HEK293 (cell line): ENCODE data around the gene RPRML.

Experiments used
- TF ChIP-seq, protein P1 (sequence below): fragments of 450-650 bp; formaldehyde crosslinking; conservative IDR thresholded peaks from 2 replicates; pipeline ENCODE4 v1.5.1; 2016; ENCODE audit warnings: low read depth, missing biosample characterization, missing genetic modification characterization
- TF ChIP-seq, protein P2 (sequence below): fragments of 450-650 bp; formaldehyde crosslinking; IDR thresholded peaks from 2 replicates; pipeline ENCODE4 v1.5.1; 2016; ENCODE audit warnings: missing biosample characterization, missing genetic modification characterization

DNA sequence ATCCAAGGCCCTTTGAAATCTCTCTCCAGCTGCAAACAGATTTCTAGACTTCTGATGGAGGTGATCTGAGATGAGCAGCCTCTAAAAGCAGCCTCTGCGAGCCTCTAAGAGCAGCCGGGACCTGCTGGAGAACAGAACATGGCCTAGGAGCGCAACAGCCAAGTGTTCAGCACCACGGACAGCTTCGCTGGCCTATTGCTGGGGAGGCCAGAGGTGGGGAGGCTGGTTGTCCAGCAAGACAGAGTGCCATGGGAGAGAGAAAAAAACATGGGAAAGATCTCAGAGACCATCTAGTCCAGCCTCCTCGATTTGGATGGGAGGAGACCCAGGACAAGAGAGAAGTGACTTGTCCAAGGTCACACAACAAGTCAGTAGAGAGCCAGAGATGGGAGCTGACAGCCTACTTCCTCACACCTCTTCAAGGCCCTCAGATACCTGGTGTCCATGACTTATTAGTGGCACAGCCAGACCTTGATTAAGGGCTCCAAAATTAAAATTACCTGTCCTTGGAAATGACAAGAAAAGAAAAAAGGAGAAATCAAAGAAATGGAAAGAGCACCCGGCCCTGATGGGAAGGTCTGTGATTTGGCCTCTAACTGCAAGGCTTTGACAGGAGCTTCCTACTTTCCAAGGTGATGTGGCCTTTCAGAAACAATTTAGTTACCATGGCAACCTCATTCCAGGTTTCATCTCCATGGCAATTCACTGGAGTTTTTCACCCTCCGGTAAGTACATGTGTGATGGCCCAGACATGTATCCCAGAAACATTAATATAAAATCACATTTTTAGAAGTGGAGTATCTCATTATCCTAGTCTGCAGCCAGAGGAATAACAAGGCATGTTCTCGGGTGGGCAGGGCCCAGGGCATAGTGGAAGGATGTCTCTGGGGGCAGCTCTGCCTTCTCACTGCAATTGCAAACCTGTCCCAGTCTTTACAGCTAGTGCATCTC is 14.5 kb downstream of the RPRML start:
- TF ChIP-seq, protein P1, sequence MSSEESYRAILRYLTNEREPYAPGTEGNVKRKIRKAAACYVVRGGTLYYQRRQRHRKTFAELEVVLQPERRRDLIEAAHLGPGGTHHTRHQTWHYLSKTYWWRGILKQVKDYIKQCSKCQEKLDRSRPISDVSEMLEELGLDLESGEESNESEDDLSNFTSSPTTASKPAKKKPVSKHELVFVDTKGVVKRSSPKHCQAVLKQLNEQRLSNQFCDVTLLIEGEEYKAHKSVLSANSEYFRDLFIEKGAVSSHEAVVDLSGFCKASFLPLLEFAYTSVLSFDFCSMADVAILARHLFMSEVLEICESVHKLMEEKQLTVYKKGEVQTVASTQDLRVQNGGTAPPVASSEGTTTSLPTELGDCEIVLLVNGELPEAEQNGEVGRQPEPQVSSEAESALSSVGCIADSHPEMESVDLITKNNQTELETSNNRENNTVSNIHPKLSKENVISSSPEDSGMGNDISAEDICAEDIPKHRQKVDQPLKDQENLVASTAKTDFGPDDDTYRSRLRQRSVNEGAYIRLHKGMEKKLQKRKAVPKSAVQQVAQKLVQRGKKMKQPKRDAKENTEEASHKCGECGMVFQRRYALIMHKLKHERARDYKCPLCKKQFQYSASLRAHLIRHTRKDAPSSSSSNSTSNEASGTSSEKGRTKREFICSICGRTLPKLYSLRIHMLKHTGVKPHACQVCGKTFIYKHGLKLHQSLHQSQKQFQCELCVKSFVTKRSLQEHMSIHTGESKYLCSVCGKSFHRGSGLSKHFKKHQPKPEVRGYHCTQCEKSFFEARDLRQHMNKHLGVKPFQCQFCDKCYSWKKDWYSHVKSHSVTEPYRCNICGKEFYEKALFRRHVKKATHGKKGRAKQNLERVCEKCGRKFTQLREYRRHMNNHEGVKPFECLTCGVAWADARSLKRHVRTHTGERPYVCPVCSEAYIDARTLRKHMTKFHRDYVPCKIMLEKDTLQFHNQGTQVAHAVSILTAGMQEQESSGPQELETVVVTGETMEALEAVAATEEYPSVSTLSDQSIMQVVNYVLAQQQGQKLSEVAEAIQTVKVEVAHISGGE (tag by site-specific recombination) = no peak
- TF ChIP-seq, protein P2, sequence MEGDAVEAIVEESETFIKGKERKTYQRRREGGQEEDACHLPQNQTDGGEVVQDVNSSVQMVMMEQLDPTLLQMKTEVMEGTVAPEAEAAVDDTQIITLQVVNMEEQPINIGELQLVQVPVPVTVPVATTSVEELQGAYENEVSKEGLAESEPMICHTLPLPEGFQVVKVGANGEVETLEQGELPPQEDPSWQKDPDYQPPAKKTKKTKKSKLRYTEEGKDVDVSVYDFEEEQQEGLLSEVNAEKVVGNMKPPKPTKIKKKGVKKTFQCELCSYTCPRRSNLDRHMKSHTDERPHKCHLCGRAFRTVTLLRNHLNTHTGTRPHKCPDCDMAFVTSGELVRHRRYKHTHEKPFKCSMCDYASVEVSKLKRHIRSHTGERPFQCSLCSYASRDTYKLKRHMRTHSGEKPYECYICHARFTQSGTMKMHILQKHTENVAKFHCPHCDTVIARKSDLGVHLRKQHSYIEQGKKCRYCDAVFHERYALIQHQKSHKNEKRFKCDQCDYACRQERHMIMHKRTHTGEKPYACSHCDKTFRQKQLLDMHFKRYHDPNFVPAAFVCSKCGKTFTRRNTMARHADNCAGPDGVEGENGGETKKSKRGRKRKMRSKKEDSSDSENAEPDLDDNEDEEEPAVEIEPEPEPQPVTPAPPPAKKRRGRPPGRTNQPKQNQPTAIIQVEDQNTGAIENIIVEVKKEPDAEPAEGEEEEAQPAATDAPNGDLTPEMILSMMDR (tag by site-specific recombination) = no peak
